Gastroesophageal sphincter (tissue), 4 donors: ENCODE results near the gene PCNX4. TPM values are rescaled to one million over a fixed set of nuclear protein-coding genes. Genes with fewer than 3 reads are reported as not detected.

Source experiments
- ATAC-seq: fragments of 150-250 bp; one replicate; pipeline ENCODE4 v1.9.1; 2016; ENCODE audit warnings: mild to moderate bottlenecking, moderate library complexity
- H3K27ac ChIP-seq, 4 donors: fragments of 200-600 bp; sonication (generic) in 3 of 4; 1 replicate in 3 of 4; 2 replicates in 1 of 4; pipeline ENCODE4 v1.5.1; 2016 to 2019
- H3K27me3 ChIP-seq: fragments of 200-600 bp; sonication (generic); one replicate; pipeline ENCODE4 v1.5.1; 2019
- H3K36me3 ChIP-seq, 2 donors: fragments of 200-600 bp; sonication (generic); one replicate each; pipeline ENCODE4 v1.5.1; 2019; ENCODE audit warnings: control low read depth in 1 of 2
- H3K4me1 ChIP-seq, 3 donors: fragments of 200-600 bp; sonication (generic); 1 replicate in 2 of 3; 2 replicates in 1 of 3; pipeline ENCODE4 v1.5.1; 2016 to 2019; ENCODE audit warnings: control low read depth in 2 of 3
- H3K4me3 ChIP-seq, 2 donors: fragments of 200-600 bp; sonication (generic); one replicate each; pipeline ENCODE4 v1.5.1; 2019; ENCODE audit warnings: mild to moderate bottlenecking in 1 of 2, moderate library complexity in 1 of 2
- H3K9me3 ChIP-seq, 3 donors: fragments of 200-600 bp; sonication (generic); one replicate each; pipeline ENCODE4 v1.5.1; 2017 to 2019; ENCODE audit warnings: control low read depth in 2 of 3
- EP300 ChIP-seq: sonication (generic); formaldehyde crosslinking; IDR thresholded peaks from one replicate; pipeline ENCODE4 v1.6.1; 2017; ENCODE audit warnings: antibody characterized with exemption, mild to moderate bottlenecking
- POLR2A ChIP-seq, 2 donors: fragments of 450-650 bp; IDR thresholded peaks; one replicate each; pipeline ENCODE4 v1.6.1; 2017; ENCODE audit warnings: antibody characterized with exemption in 2 of 2, mild to moderate bottlenecking in 2 of 2, moderate library complexity in 1 of 2
- POLR2AphosphoS5 ChIP-seq: sonication (generic); formaldehyde crosslinking; IDR thresholded peaks from one replicate; pipeline ENCODE4 v1.6.1; 2017; ENCODE audit warnings: antibody characterized with exemption
- whole genome bisulfite sequencing, 2 donors: methylation state at CpG; one replicate each; pipeline ENCODE4 v1.1.5; 2018; ENCODE audit warnings: low coverage in 1 of 2; 5-methylcytosine and 5-hydroxymethylcytosine counted together
- total RNA-seq, 4 donors: library from RNA; depleted of rRNA; stranded (reverse); fragments of >200 nt; gene quantifications; one replicate each; pipeline ENCODE4 v1.1.0, GENCODE V29; 2016
- TF ChIP-seq, protein P1 (sequence below), 4 experiments: fragments of 200-600 bp in 2 of 4; fragments of 450-650 bp in 2 of 4; sonication (generic) in 1 of 4; IDR thresholded peaks; one replicate each; pipeline ENCODE4 v1.5.1; 2017 to 2019; ENCODE audit warnings: antibody characterized with exemption in 4 of 4, mild to moderate bottlenecking in 2 of 4, moderate library complexity in 2 of 4

PCNX4 gene
- total RNA-seq, 4 donors from 2014 or later, result 30.0 to 65.7 (median 40.2) TPM

DNA sequence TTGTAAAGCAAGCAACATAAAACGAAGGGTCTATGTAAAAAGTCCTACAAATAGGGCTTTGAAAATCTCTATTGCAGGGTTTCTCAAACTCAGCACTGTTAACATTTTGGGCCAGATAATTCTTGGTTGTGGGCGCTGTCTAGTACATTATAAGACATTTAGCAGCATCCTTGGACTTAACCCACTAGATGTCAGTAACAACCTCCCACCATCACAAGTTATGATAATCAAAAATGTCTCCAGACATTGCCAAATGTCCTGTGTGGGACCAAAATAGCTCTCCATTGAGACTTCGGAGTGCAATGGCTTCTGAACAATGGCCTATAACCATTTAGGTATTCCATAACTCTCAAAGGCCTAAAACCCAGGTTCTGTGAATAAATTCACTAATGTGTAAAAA lies 96.4 kb downstream of the PCNX4 start:
- no peak overlapping the region for H3K27ac ChIP-seq
- no peak for ATAC-seq
- no peaks in the 10 kb centered on the region for H3K27me3 ChIP-seq
- no peaks in the 10 kb centered on the region for H3K9me3 ChIP-seq
- TF ChIP-seq, protein P1, sequence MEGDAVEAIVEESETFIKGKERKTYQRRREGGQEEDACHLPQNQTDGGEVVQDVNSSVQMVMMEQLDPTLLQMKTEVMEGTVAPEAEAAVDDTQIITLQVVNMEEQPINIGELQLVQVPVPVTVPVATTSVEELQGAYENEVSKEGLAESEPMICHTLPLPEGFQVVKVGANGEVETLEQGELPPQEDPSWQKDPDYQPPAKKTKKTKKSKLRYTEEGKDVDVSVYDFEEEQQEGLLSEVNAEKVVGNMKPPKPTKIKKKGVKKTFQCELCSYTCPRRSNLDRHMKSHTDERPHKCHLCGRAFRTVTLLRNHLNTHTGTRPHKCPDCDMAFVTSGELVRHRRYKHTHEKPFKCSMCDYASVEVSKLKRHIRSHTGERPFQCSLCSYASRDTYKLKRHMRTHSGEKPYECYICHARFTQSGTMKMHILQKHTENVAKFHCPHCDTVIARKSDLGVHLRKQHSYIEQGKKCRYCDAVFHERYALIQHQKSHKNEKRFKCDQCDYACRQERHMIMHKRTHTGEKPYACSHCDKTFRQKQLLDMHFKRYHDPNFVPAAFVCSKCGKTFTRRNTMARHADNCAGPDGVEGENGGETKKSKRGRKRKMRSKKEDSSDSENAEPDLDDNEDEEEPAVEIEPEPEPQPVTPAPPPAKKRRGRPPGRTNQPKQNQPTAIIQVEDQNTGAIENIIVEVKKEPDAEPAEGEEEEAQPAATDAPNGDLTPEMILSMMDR (IDR thresholded peaks at IDR 0.05), result no peak
- TF ChIP-seq POLR2AphosphoS5, result no peak
- no peak for TF ChIP-seq POLR2A (IDR thresholded peaks at IDR 0.05)
- no peak for TF ChIP-seq EP300
- H3K4me3 ChIP-seq, result no peak overlapping the region
- H3K4me1 ChIP-seq, result peaks cover 0 to 13% (median 3%) of the 10 kb centered on the region in 3 donors
- WGBS, 2 donors, result 45 to 56% methylated on average over 3 of the region's 3 CpGs
- H3K36me3 ChIP-seq, result no peaks in the 10 kb centered on the region

DNA sequence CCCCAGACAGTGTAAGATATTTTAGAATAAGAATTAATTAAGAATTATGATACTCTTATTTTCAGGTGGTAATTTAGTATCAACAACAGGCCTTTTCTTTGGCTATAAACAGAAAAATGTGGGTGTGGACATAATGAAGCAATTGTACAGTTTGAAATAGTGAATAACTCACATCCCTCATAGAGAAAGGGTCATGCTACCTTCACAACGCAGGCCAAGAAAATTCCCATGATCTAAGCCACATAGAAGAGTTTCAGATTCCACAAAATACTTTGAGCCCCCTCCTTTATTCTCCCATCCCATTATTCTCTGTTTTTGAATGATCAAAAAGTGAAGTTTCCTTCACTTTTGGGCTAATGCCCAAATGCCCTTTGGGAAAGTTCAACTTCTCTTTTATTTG lies 97.0 kb downstream of the PCNX4 start:
- H3K4me1 ChIP-seq, result peaks cover 0 to 11% (median 3%) of the 10 kb centered on the region in 3 donors
- H3K9me3 ChIP-seq, result no peaks in the 10 kb centered on the region
- 65 to 67% methylated on average over 1 of the region's 1 CpG for WGBS, 2 donors
- no peaks in the 10 kb centered on the region for H3K27me3 ChIP-seq
- TF ChIP-seq, protein P1 (IDR thresholded peaks at IDR 0.05), result no peak
- no peak for TF ChIP-seq POLR2A (IDR thresholded peaks at IDR 0.05)
- TF ChIP-seq EP300, result no peak
- no peak for TF ChIP-seq POLR2AphosphoS5
- H3K27ac ChIP-seq, result no peak overlapping the region
- no peak overlapping the region for H3K4me3 ChIP-seq
- no peaks in the 10 kb centered on the region for H3K36me3 ChIP-seq
- no peak for ATAC-seq

DNA sequence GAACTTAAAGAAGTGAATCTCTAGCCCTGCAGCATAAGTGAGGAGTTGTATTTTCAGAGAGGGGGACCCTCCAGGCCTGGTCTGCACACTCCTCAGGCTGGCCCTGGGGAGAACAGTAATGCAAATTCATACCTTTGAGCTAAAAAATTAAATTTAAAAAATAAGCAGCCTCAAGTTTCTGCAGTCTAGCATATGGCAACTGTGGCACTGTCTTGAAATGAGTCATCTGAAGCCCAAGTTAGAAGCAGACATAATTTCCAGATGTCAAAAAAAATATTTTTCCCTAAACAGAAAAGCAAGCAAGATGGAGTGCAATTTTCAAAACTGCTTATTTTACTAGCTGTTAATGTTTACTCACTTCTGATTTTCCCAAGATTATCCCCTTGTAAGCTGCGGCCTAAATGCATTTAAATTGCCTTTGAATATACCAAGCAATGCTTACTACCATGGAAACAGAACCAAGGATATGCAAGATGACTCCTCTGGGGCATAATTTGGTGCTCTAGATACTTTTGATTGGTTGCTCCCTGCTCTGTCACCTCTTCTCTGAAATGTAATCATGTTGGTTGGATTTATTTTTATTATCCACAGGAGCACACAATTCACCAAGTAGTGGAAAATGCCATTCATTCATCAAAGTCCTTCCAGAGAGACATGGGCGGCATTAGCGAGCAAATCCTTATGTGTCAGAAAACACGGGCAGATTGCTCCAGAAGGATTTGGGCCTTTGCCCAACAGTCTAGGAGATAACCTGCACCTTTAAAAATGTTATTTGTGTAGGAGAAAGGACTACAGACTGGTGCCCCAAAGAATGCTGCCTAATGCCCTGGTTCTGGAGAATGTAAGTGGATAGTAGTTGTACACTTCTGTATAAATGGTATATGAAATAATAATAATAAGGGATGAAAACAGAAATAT lies 98.5 kb downstream of the PCNX4 start:
- ATAC-seq, result no peak
- H3K27me3 ChIP-seq, result no peaks in the 10 kb centered on the region
- no peak overlapping the region for H3K27ac ChIP-seq
- no peaks in the 10 kb centered on the region for H3K4me1 ChIP-seq
- no peak overlapping the region for H3K4me3 ChIP-seq
- H3K36me3 ChIP-seq, result no peaks in the 10 kb centered on the region
- H3K9me3 ChIP-seq, result no peaks in the 10 kb centered on the region
- TF ChIP-seq EP300 (no peak), POLR2A (IDR thresholded peaks at IDR 0.05) (no peak), POLR2AphosphoS5 (no peak)
- TF ChIP-seq, protein P1 (IDR thresholded peaks at IDR 0.05), result no peak
- 59 to 68% methylated on average over 2 to 4 of the region's 4 CpGs for WGBS, 2 donors

DNA sequence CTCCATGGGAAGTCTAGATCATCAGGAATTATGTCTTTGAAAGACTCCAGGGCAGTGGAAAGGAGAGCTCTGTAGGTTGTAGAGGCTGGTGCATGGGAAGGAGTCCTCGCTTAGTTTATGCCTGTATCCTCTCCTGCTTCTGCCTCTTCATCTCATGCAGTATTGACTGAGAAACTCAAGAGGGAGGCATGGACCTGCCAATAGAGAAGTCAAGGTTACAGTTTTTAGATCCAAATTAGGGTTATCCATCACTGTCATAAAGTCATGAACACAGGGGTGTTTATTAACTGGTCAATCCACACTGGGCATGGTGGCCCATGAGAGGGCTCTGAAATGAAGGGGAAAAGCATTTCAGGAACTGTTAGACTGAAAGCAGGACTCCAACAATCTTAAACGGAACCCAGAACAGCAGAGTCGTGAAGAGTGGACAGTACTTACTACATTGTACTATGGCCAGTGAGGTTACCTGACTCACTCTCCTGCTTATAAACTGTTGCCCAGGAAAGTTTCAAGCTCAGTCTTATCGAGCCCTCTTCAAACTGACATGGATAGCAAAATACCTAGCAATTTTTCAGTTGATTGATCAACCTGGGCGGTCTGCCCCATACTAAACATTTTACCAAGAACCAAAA lies 103.6 kb downstream of the PCNX4 start:
- Histone ChIP-seq H3K36me3 (no peaks in the 10 kb centered on the region), H3K4me1 (no peaks in the 10 kb centered on the region), H3K4me3 (no peak overlapping the region), H3K27me3 (no peaks in the 10 kb centered on the region), H3K27ac (no peak overlapping the region), H3K9me3 (peaks cover 0 to 13% (median 0%) of the 10 kb centered on the region in 3 donors)
- WGBS, 2 donors, result 91% methylated on average over 4 of the region's 5 CpGs
- TF ChIP-seq, protein P1 (IDR thresholded peaks at IDR 0.05), result peak in 1 of 4 experiments; percentile 5
- TF ChIP-seq POLR2AphosphoS5 (no peak), EP300 (no peak)
- ATAC-seq, result no peak
